ENCODE results near the gene VAV1. TPM values are rescaled to one million over a fixed set of nuclear protein-coding genes. Genes with fewer than 3 reads are reported as not detected.

Gene VAV1
- total RNA-seq, 1 experiment from 2014 or later, result 0.05 TPM

GRCh38 chr19:6737873-6738786, 34.4 kb upstream of the VAV1 start:
- intact Hi-C loops (cut with micrococcal nuclease; ENCODE audit: unreplicated experiment) (loop anchor here (2.0 kb wide), 1 partner anchor 125 kb away; no protein-coding TSS in a partner anchor), in situ Hi-C loops (cut with HindIII; ENCODE audit: low pct_unique_long_range_greater_than_20kb, low sequenced_read_pairs) (no loop called here)
- TF ChIP-seq SIN3A (IDR thresholded peaks at IDR 0.05; ENCODE audit: borderline replicate concordance, insufficient read depth, low read depth, low read length) (no peak), TCF7L2 (IDR thresholded peaks at IDR 0.05; ENCODE audit: low read depth, low read length) (no peak), CTCF (IDR thresholded peaks at IDR 0.05) (peak; percentile 81)
- TF ChIP-seq, protein P1, sequence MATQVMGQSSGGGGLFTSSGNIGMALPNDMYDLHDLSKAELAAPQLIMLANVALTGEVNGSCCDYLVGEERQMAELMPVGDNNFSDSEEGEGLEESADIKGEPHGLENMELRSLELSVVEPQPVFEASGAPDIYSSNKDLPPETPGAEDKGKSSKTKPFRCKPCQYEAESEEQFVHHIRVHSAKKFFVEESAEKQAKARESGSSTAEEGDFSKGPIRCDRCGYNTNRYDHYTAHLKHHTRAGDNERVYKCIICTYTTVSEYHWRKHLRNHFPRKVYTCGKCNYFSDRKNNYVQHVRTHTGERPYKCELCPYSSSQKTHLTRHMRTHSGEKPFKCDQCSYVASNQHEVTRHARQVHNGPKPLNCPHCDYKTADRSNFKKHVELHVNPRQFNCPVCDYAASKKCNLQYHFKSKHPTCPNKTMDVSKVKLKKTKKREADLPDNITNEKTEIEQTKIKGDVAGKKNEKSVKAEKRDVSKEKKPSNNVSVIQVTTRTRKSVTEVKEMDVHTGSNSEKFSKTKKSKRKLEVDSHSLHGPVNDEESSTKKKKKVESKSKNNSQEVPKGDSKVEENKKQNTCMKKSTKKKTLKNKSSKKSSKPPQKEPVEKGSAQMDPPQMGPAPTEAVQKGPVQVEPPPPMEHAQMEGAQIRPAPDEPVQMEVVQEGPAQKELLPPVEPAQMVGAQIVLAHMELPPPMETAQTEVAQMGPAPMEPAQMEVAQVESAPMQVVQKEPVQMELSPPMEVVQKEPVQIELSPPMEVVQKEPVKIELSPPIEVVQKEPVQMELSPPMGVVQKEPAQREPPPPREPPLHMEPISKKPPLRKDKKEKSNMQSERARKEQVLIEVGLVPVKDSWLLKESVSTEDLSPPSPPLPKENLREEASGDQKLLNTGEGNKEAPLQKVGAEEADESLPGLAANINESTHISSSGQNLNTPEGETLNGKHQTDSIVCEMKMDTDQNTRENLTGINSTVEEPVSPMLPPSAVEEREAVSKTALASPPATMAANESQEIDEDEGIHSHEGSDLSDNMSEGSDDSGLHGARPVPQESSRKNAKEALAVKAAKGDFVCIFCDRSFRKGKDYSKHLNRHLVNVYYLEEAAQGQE (IDR thresholded peaks at IDR 0.05; ENCODE audit: insufficient read depth in 1 of 2, low read depth in 2 of 2, low read length in 1 of 2), result no peak
- DNase-seq (ENCODE audit: low read depth, low spot score), result peak; percentile 69
- no peaks in the 10 kb centered on the region for H3K27me3 ChIP-seq (ENCODE audit: control insufficient read depth, insufficient read depth, low read length)
- BruUV-seq (replicated peaks), result no TSS peak
- H3K4me3 ChIP-seq (ENCODE audit: low read depth in 2 of 2, low read length in 2 of 2), result peak overlapping the region; percentile 43 to 63; a peak in 3 of 4 replicates
- no peaks in the 10 kb centered on the region; the same call in 1 of the 2 replicates for H3K36me3 ChIP-seq (ENCODE audit: control insufficient read depth, insufficient read depth, low read length)
- POLR2A ChIA-PET, result no interaction called here
- H3K27ac ChIP-seq (ENCODE audit: low read length), result peak overlapping the region; percentile 92
- H3K9me3 ChIP-seq (ENCODE audit: control insufficient read depth, insufficient read depth, low read depth, low read length), result no peaks in the 10 kb centered on the region
- peak; percentile 54 for ATAC-seq
- peaks cover 22% of the 10 kb centered on the region for H3K4me1 ChIP-seq (ENCODE audit: control insufficient read depth, insufficient read depth, low read length)
- CTCF ChIA-PET, result interaction anchor here (0.5 to 1.6 kb wide), 5 partner anchors 15 to 331 kb away, joined by 3 to 11 read pairs (median 5); partner anchors contain the start of gene ZNF557

GRCh38 chr19:6738787-6739389, 33.6 kb upstream of the VAV1 start:
- Histone ChIP-seq H3K9me3 (ENCODE audit: control insufficient read depth, insufficient read depth, low read depth, low read length) (no peaks in the 10 kb centered on the region), H3K27me3 (ENCODE audit: control insufficient read depth, insufficient read depth, low read length) (no peaks in the 10 kb centered on the region), H3K27ac (ENCODE audit: low read length) (peak overlapping the region; percentile 92), H3K36me3 (ENCODE audit: control insufficient read depth, insufficient read depth, low read length) (no peaks in the 10 kb centered on the region; the same call in none of the 2 replicates), H3K4me1 (ENCODE audit: control insufficient read depth, insufficient read depth, low read length) (peaks cover 28% of the 10 kb centered on the region), H3K4me3 (ENCODE audit: low read depth in 2 of 2, low read length in 2 of 2) (peak overlapping the region; percentile 43 to 63)
- TF ChIP-seq CTCF (IDR thresholded peaks at IDR 0.05) (no peak; the same call in 1 of the 2 replicates), TCF7L2 (IDR thresholded peaks at IDR 0.05; ENCODE audit: low read depth, low read length) (peak; percentile 93)
- BruUV-seq (replicated peaks), result no TSS peak
- intact Hi-C loops (cut with micrococcal nuclease; ENCODE audit: unreplicated experiment), result loop anchor here (2.0 kb wide), 1 partner anchor 124 kb away; no protein-coding TSS in a partner anchor
- in situ Hi-C loops (cut with HindIII; ENCODE audit: low pct_unique_long_range_greater_than_20kb, low sequenced_read_pairs), result no loop called here
- ChIA-PET CTCF (interaction anchor here (1.2 to 1.6 kb wide), 3 partner anchors 14 to 125 kb away, joined by 3 to 11 read pairs (median 5); no protein-coding TSS in a partner anchor), POLR2A (no interaction called here)
- DNase-seq (ENCODE audit: low read depth, low spot score), result no peak
- no peak for ATAC-seq
